HCT116 (cell line): ENCODE results near the gene DLX4. TPM values are rescaled to one million over a fixed set of nuclear protein-coding genes. Genes with fewer than 3 reads are reported as not detected.

Experiments
- ATAC-seq: fragments of 200-7000 bp; cut with Tn5 transposase; 2 replicates; pipeline ENCODE4 v1.9.1; 2020; ENCODE audit warnings: mild to moderate bottlenecking, moderate library complexity
- BruUV-seq: library from RNA; stranded (reverse); fragments of 400-500 nt; replicated peaks from 2 replicates; lab custom pipeline; 2021; lab: Mats Ljungman, UMichigan
- CTCF ChIA-PET: fragments of 300-600 bp; sonication (Branson Sonifier 250); formaldehyde crosslinking; loops from one replicate; lab custom pipeline; 2021; ENCODE audit warnings: antibody characterized with exemption; lab: Charles Lee
- POLR2A ChIA-PET: fragments of 300-600, 350-600 bp; sonication (Branson Sonifier 250); formaldehyde crosslinking; loops from one replicate; lab custom pipeline; 2021; ENCODE audit warnings: antibody characterized with exemption; lab: Charles Lee
- RAD21 ChIA-PET, 2 experiments: fragments of 300-600 bp; sonication (Branson Sonifier 250); formaldehyde crosslinking; loops; one replicate each; lab custom pipeline; 2023; ENCODE audit warnings: low total read pairs in 2 of 2; ENCODE audit not compliant: uncharacterized antibody in 2 of 2, unreplicated experiment in 2 of 2, low non-redundant PET in 1 of 2; lab: Charles Lee
- DNase-seq: peaks from one replicate; pipeline ENCODE4 v3.0.0-alpha.2; 2010; ENCODE audit warnings: low read depth, low spot score
- H2AFZ ChIP-seq: fragments of 200-600 bp; shearing (Covaris generic), sonication (generic); 2 replicates; pipeline ENCODE4 v1.6.1; 2017; ENCODE audit warnings: low read depth, mixed run types, mixed read lengths, antibody characterized with exemption, low read length; ENCODE audit not compliant: poor library complexity, severe bottlenecking
- H3K27ac ChIP-seq: 2 replicates; pipeline ENCODE4 v1.5.1; 2012; ENCODE audit warnings: low read depth, low read length
- H3K27me3 ChIP-seq: fragments of 200-600 bp; sonication (generic); 2 replicates; pipeline ENCODE4 v1.6.1; 2016; ENCODE audit warnings: mixed run types, low read length, mixed read lengths; ENCODE audit not compliant: insufficient read depth
- H3K36me3 ChIP-seq, 2 experiments: fragments of 200-500 bp in 1 of 2; fragments of 200-600 bp in 1 of 2; sonication (Bioruptor generic) in 1 of 2; sonication (generic) in 1 of 2; 2 replicates each; pipeline versions ENCODE4 v1.5.1 to v1.6.1; 2014 to 2016; ENCODE audit warnings: low read length in 2 of 2, inconsistent platforms in 1 of 2, mixed read lengths in 1 of 2, mixed run types in 1 of 2; ENCODE audit not compliant: insufficient read depth in 2 of 2, control insufficient read depth in 1 of 2
- H3K4me1 ChIP-seq, 2 experiments: fragments of 200-600 bp in 1 of 2; sonication (generic) in 1 of 2; 2 replicates each; pipeline versions ENCODE4 v1.5.1 to v1.6.1; 2012 to 2017; ENCODE audit warnings: low read length in 2 of 2, inconsistent platforms in 1 of 2, mild to moderate bottlenecking in 1 of 2, mixed read lengths in 1 of 2, mixed run types in 1 of 2, moderate library complexity in 1 of 2; ENCODE audit not compliant: insufficient read depth in 2 of 2, control insufficient read depth in 1 of 2
- H3K4me2 ChIP-seq: fragments of 200-600 bp; sonication (generic); 2 replicates; pipeline ENCODE4 v1.6.1; 2017; ENCODE audit warnings: mixed run types, low read length, mixed read lengths
- H3K4me3 ChIP-seq, 2 experiments: fragments of 200-600 bp in 1 of 2; sonication (generic) in 1 of 2; replicated peaks in 1 of 2; 2 replicates each; pipeline ENCODE4 v1.5.1; 2011 to 2016; ENCODE audit warnings: low read length in 2 of 2, control low read depth in 1 of 2, low read depth in 1 of 2, mild to moderate bottlenecking in 1 of 2, mixed read lengths in 1 of 2, mixed run types in 1 of 2
- H3K79me2 ChIP-seq: fragments of 200-600 bp; sonication (generic); 2 replicates; pipeline ENCODE4 v1.6.1; 2017; ENCODE audit warnings: mild to moderate bottlenecking, mixed run types, low read length, moderate library complexity, mixed read lengths; ENCODE audit not compliant: insufficient read depth
- H3K9ac ChIP-seq: fragments of 200-600 bp; sonication (generic); 2 replicates; pipeline ENCODE4 v1.6.1; 2016; ENCODE audit warnings: low read length, mixed read lengths
- H3K9me2 ChIP-seq: fragments of 200-600 bp; sonication (generic), shearing (Covaris generic); 2 replicates; pipeline ENCODE4 v1.6.1; 2017; ENCODE audit warnings: mixed run types, mild to moderate bottlenecking, moderate library complexity; ENCODE audit not compliant: insufficient read depth
- H3K9me3 ChIP-seq, 2 experiments: fragments of 200-500 bp in 1 of 2; fragments of 200-600 bp in 1 of 2; sonication (Bioruptor generic) in 1 of 2; sonication (generic) in 1 of 2; 2 replicates each; pipeline ENCODE4 v1.6.1; 2014 to 2017; ENCODE audit warnings: low read length in 2 of 2, mixed read lengths in 2 of 2, inconsistent platforms in 1 of 2, low read depth in 1 of 2, mild to moderate bottlenecking in 1 of 2, mixed run types in 1 of 2, moderate library complexity in 1 of 2; ENCODE audit not compliant: control insufficient read depth in 1 of 2, insufficient read depth in 1 of 2
- H4K20me1 ChIP-seq: fragments of 200-600 bp; sonication (generic), shearing (Covaris generic); 2 replicates; pipeline ENCODE4 v1.6.1; 2017; ENCODE audit warnings: mixed run types, mild to moderate bottlenecking, moderate library complexity; ENCODE audit not compliant: insufficient read depth
- CBX3 ChIP-seq: IDR thresholded peaks from 2 replicates; pipeline ENCODE4 v1.6.1; 2012; ENCODE audit warnings: low read depth
- ELF1 ChIP-seq: IDR thresholded peaks from 2 replicates; pipeline ENCODE4 v1.6.1; 2012; ENCODE audit warnings: low read depth, borderline replicate concordance
- FOSL1 ChIP-seq: IDR thresholded peaks from 2 replicates; pipeline ENCODE4 v1.6.1; 2012; ENCODE audit warnings: low read depth
- POLR2A ChIP-seq: IDR thresholded peaks from 2 replicates; pipeline ENCODE4 v1.7.0; 2011; ENCODE audit warnings: borderline replicate concordance; ENCODE audit not compliant: insufficient read depth, insufficient read length; ENCODE audit errors: extremely low read depth
- POLR2AphosphoS5 ChIP-seq: IDR thresholded peaks from 2 replicates; pipeline ENCODE4 v1.6.1; 2011; ENCODE audit warnings: mild to moderate bottlenecking, low read depth, low read length, moderate library complexity
- RAD21 ChIP-seq: IDR thresholded peaks from 2 replicates; pipeline ENCODE4 v1.6.1; 2012; ENCODE audit warnings: low read depth, mild to moderate bottlenecking
- SIN3A ChIP-seq: IDR thresholded peaks from 2 replicates; pipeline ENCODE4 v1.6.1; 2012; ENCODE audit warnings: low read depth
- SP1 ChIP-seq: IDR thresholded peaks from 2 replicates; pipeline ENCODE4 v1.6.1; 2012; ENCODE audit warnings: low read depth
- SRF ChIP-seq: IDR thresholded peaks from 2 replicates; pipeline ENCODE4 v1.6.1; 2012; ENCODE audit warnings: low read depth
- TCF7L2 ChIP-seq: IDR thresholded peaks from 2 replicates; pipeline ENCODE4 v1.7.0; 2011; ENCODE audit warnings: borderline replicate concordance, inconsistent platforms; ENCODE audit not compliant: insufficient read depth, insufficient read length; ENCODE audit errors: extremely low read depth
- ZNF274 ChIP-seq: fragments of 200-500 bp; sonication (Bioruptor generic); IDR thresholded peaks from 2 replicates; pipeline ENCODE4 v1.6.1; 2014; ENCODE audit warnings: mild to moderate bottlenecking, low read depth, low read length, inconsistent platforms
- intact Hi-C: fragments of 100-400 bp; cut with micrococcal nuclease; formaldehyde crosslinking; loops from 2 replicates; pipeline ENCODE4 v1.10.0; 2022
- total RNA-seq: library from RNA; stranded (reverse); gene quantifications from one replicate; pipeline ENCODE4 v1.2.1, GENCODE V29; 2021; ENCODE audit not compliant: unreplicated experiment
- TF ChIP-seq, protein P1 (sequence below), 3 experiments: fragments of 200-600 bp in 1 of 3; sonication (generic) in 1 of 3; IDR thresholded peaks in 2 of 3; conservative IDR thresholded peaks in 1 of 3; 2 replicates each; pipeline ENCODE4 v1.5.1; 2012 to 2017; ENCODE audit warnings: low read depth in 2 of 3, low read length in 2 of 3, antibody characterized with exemption in 1 of 3, borderline replicate concordance in 1 of 3, control low read depth in 1 of 3, mild to moderate bottlenecking in 1 of 3, mixed read lengths in 1 of 3, mixed run types in 1 of 3, moderate library complexity in 1 of 3; ENCODE audit not compliant: insufficient read depth in 1 of 3
- TF ChIP-seq, protein P2 (sequence below): IDR thresholded peaks from 2 replicates; pipeline ENCODE4 v1.6.1; 2012
- TF ChIP-seq, protein P3 (sequence below): IDR thresholded peaks from 2 replicates; pipeline ENCODE4 v1.6.1; 2012

DLX4 gene
- total RNA-seq, 1 experiment from 2014 or later = 14.0 TPM

DNA sequence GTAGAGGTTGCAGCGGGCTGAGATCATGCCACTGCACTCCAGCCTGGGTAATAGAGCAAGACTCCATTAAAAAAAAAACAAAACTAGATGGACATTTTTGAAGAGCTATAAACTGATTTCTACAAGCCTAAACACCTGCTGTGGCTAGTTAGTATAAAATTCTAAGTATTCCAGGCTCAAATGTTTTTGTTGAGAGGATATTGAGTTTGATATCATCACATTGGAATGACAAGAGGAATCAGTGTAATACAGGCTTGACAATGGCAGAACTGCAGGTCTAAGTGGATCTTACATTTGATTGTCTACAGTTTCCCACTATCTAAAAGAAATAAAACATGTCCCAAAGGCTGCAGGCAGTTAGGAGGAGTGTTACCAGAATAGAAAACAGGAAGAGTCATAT is 49.9 kb downstream of the DLX4 start:
- Histone ChIP-seq H3K9ac (no peak overlapping the region), H3K79me2 (no peaks in the 10 kb centered on the region), H3K36me3 (no peaks in the 10 kb centered on the region), H3K27me3 (no peaks in the 10 kb centered on the region), H4K20me1 (no peaks in the 10 kb centered on the region), H3K9me3 (peaks cover 5 to 7% of the 10 kb centered on the region in 2 experiments; a peak in 2 of 4 replicates), H3K4me3 (no peak overlapping the region), H2AFZ (no peak overlapping the region), H3K27ac (no peak overlapping the region), H3K4me1 (no peaks in the 10 kb centered on the region; a peak in 1 of 4 replicates), H3K9me2 (no peaks in the 10 kb centered on the region), H3K4me2 (no peak overlapping the region)
- TF ChIP-seq CBX3 = no peak
- TF ChIP-seq, protein P1, sequence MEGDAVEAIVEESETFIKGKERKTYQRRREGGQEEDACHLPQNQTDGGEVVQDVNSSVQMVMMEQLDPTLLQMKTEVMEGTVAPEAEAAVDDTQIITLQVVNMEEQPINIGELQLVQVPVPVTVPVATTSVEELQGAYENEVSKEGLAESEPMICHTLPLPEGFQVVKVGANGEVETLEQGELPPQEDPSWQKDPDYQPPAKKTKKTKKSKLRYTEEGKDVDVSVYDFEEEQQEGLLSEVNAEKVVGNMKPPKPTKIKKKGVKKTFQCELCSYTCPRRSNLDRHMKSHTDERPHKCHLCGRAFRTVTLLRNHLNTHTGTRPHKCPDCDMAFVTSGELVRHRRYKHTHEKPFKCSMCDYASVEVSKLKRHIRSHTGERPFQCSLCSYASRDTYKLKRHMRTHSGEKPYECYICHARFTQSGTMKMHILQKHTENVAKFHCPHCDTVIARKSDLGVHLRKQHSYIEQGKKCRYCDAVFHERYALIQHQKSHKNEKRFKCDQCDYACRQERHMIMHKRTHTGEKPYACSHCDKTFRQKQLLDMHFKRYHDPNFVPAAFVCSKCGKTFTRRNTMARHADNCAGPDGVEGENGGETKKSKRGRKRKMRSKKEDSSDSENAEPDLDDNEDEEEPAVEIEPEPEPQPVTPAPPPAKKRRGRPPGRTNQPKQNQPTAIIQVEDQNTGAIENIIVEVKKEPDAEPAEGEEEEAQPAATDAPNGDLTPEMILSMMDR (IDR thresholded peaks at IDR 0.05 in 2 of 3, conservative IDR thresholded peaks at IDR 0.05 in 1 of 3; ENCODE audit: borderline replicate concordance in 1 of 3, insufficient read depth in 1 of 3, low read depth in 2 of 3, low read length in 2 of 3) = no peak
- no peak for TF ChIP-seq SP1
- no peak for TF ChIP-seq POLR2A
- TF ChIP-seq TCF7L2 = no peak
- no peak for TF ChIP-seq ELF1
- no peak for TF ChIP-seq FOSL1
- no peak for TF ChIP-seq POLR2AphosphoS5
- TF ChIP-seq, protein P2, sequence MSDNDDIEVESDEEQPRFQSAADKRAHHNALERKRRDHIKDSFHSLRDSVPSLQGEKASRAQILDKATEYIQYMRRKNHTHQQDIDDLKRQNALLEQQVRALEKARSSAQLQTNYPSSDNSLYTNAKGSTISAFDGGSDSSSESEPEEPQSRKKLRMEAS = no peak
- TF ChIP-seq SIN3A = no peak
- no peak for TF ChIP-seq ZNF274
- TF ChIP-seq RAD21 = no peak
- no peak for TF ChIP-seq SRF
- TF ChIP-seq, protein P3, sequence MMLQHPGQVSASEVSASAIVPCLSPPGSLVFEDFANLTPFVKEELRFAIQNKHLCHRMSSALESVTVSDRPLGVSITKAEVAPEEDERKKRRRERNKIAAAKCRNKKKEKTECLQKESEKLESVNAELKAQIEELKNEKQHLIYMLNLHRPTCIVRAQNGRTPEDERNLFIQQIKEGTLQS = no peak
- CTCF ChIA-PET = no interaction called here
- ATAC-seq (no peak), DNase-seq (no peak)
- intact Hi-C loops = no loop called here
- RAD21 ChIA-PET = no interaction called here
- POLR2A ChIA-PET = no interaction called here
- no TSS peak for BruUV-seq
